Natural killer cell treated with Interleukin-12 subunit alpha and Interleukin-12 subunit beta and Interleukin-15 and Interleukin-18, amount 100 ng/mL, for 72 hours (primary cell): Measurements from ENCODE around the gene THEM5. TPM values are rescaled to one million over a fixed set of nuclear protein-coding genes. Genes with fewer than 3 reads are reported as not detected.
"Not testable (repeated sequence)": the region's sequence is repeated elsewhere in the genome, so short reads cannot be mapped to it uniquely, and the experiment has no call there.

Source experiments
- ATAC-seq, 2 donors: fragments of 150-1000 bp; cut with Tn5 transposase in 1 of 2; sonication (Bioruptor Pico), chemical (Tn5 transposase) in 1 of 2; 2 replicates each; pipeline ENCODE4 v1.10.0; 2021
- DNase-seq: peaks from one replicate; pipeline ENCODE4 v3.0.0; 2022; ENCODE audit warnings: low spot score
- H3K27ac Mint-ChIP-seq, 2 donors: 1 replicate in 1 of 2; 2 replicates in 1 of 2; pipeline ENCODE4 v1.8.0; 2022; ENCODE audit warnings: mixed read lengths in 2 of 2, mild to moderate bottlenecking in 1 of 2, moderate library complexity in 1 of 2
- H3K27me3 Mint-ChIP-seq, 2 donors: 1 replicate in 1 of 2; 2 replicates in 1 of 2; pipeline ENCODE4 v1.8.0; 2022; ENCODE audit warnings: mixed read lengths in 2 of 2
- H3K36me3 Mint-ChIP-seq: one replicate; pipeline ENCODE4 v1.8.0; 2022; ENCODE audit warnings: mixed read lengths
- H3K4me1 Mint-ChIP-seq, 2 donors: 1 replicate in 1 of 2; 2 replicates in 1 of 2; pipeline ENCODE4 v1.8.0; 2022; ENCODE audit warnings: low read depth in 2 of 2, mixed read lengths in 2 of 2, mild to moderate bottlenecking in 1 of 2
- H3K4me3 Mint-ChIP-seq: one replicate; pipeline ENCODE4 v1.8.0; 2022; ENCODE audit warnings: mixed read lengths
- H3K9me3 Mint-ChIP-seq: 2 replicates; pipeline ENCODE4 v1.8.0; 2022; ENCODE audit warnings: mixed read lengths
- total RNA-seq, 2 donors: library from RNA; stranded (reverse); gene quantifications; one replicate each; pipeline ENCODE4 v1.2.3, GENCODE V29; 2022

The THEM5 gene
- total RNA-seq: not detected

GRCh38 chr1:151853411-151853943 lies at the start of gene THEM5:
THEM5 (minus strand) TSS chr1:151853712; CDS start chr1:151853565, 147 bp downstream.
- Mint-ChIP-seq H3K4me3 (no peak within 1 kb of the TSS), H3K4me1 (peaks cover 4 to 9% of the 10 kb centered on the region in 2 donors), H3K27ac (no peak within 1 kb of the TSS), H3K27me3 (peaks cover 7 to 11% of the 10 kb centered on the region in 2 donors), H3K9me3 (no peaks in the 10 kb centered on the region), H3K36me3 (no peaks in the 10 kb centered on the region)
- no peak for ATAC-seq
- DNase-seq: no peak

GRCh38 chr1:151902858-151903257 lies 49.3 kb upstream of the THEM5 start:
- Mint-ChIP-seq H3K9me3 (peaks cover 13% of the 10 kb centered on the region), H3K27me3 (no peaks in the 10 kb centered on the region), H3K4me1 (peaks cover 34 to 37% of the 10 kb centered on the region in 2 donors), H3K36me3 (peaks cover 58% of the 10 kb centered on the region), H3K27ac (no peak overlapping the region), H3K4me3 (no peak overlapping the region)
- ATAC-seq: no peak
- no peak for DNase-seq

GRCh38 chr1:151900804-151901203 lies 47.3 kb upstream of the THEM5 start:
- DNase-seq, H3K27ac Mint-ChIP-seq, ATAC-seq, H3K4me3 Mint-ChIP-seq, H3K9me3 Mint-ChIP-seq, H3K27me3 Mint-ChIP-seq: not testable (repeated sequence)
- Mint-ChIP-seq H3K36me3 (peaks cover 46% of the 10 kb centered on the region), H3K4me1 (peaks cover 30 to 36% of the 10 kb centered on the region in 2 donors)

GRCh38 chr1:151898519-151898991 lies 45.0 kb upstream of the THEM5 start:
- Mint-ChIP-seq H3K9me3 (peaks cover 9% of the 10 kb centered on the region), H3K27ac (no peak overlapping the region), H3K4me3 (peak overlapping the region; percentile 10), H3K4me1 (peaks cover 15 to 20% of the 10 kb centered on the region in 2 donors), H3K36me3 (peaks cover 38% of the 10 kb centered on the region), H3K27me3 (no peaks in the 10 kb centered on the region)
- no peak for DNase-seq
- no peak for ATAC-seq

- no peak overlapping the region for H3K4me3 Mint-ChIP-seq
- no peaks in the 10 kb centered on the region for H3K27me3 Mint-ChIP-seq
- H3K9me3 Mint-ChIP-seq: peaks cover 9% of the 10 kb centered on the region
- H3K27ac Mint-ChIP-seq: no peak overlapping the region
- DNase-seq: no peak
- peaks cover 40% of the 10 kb centered on the region for H3K36me3 Mint-ChIP-seq
- ATAC-seq: no peak
- peaks cover 18 to 20% of the 10 kb centered on the region in 2 donors for H3K4me1 Mint-ChIP-seq
These were observed 44.5 kb upstream of the THEM5 start for GRCh38 chr1:151897991-151898431.

GRCh38 chr1:151893176-151893924 lies 39.8 kb upstream of the THEM5 start:
- ATAC-seq: no peak
- no peak for DNase-seq
- peaks cover 26% of the 10 kb centered on the region for H3K36me3 Mint-ChIP-seq
- no peak overlapping the region for H3K4me3 Mint-ChIP-seq
- H3K27ac Mint-ChIP-seq: no peak overlapping the region
- H3K4me1 Mint-ChIP-seq: peaks cover under 1 to 18% of the 10 kb centered on the region in 2 donors
- no peaks in the 10 kb centered on the region for H3K9me3 Mint-ChIP-seq
- H3K27me3 Mint-ChIP-seq: no peaks in the 10 kb centered on the region

GRCh38 chr1:151892190-151892589 lies 38.7 kb upstream of the THEM5 start:
- peaks cover 32% of the 10 kb centered on the region for H3K36me3 Mint-ChIP-seq
- H3K27ac Mint-ChIP-seq: peak overlapping the region in 1 of 2 donors; percentile 50
- H3K4me1 Mint-ChIP-seq: peaks cover 0 to 17% of the 10 kb centered on the region in 2 donors
- no peaks in the 10 kb centered on the region for H3K27me3 Mint-ChIP-seq
- no peak overlapping the region for H3K4me3 Mint-ChIP-seq
- ATAC-seq: no peak
- DNase-seq: no peak
- no peaks in the 10 kb centered on the region for H3K9me3 Mint-ChIP-seq

- Mint-ChIP-seq H3K27ac (peak overlapping the region in 1 of 2 donors; percentile 50), H3K36me3 (peaks cover 32% of the 10 kb centered on the region), H3K4me3 (no peak overlapping the region), H3K4me1 (peaks cover 0 to 14% of the 10 kb centered on the region in 2 donors), H3K27me3 (no peaks in the 10 kb centered on the region), H3K9me3 (no peaks in the 10 kb centered on the region)
- no peak for ATAC-seq
- DNase-seq: no peak
These were observed 38.0 kb upstream of the THEM5 start for GRCh38 chr1:151891512-151891911.

- peaks cover 32% of the 10 kb centered on the region for H3K36me3 Mint-ChIP-seq
- no peak overlapping the region for H3K4me3 Mint-ChIP-seq
- H3K27me3 Mint-ChIP-seq: no peaks in the 10 kb centered on the region
- DNase-seq: no peak
- no peak overlapping the region for H3K27ac Mint-ChIP-seq
- peaks cover 0 to 14% of the 10 kb centered on the region in 2 donors for H3K4me1 Mint-ChIP-seq
- no peaks in the 10 kb centered on the region for H3K9me3 Mint-ChIP-seq
- ATAC-seq: no peak
These were observed 35.6 kb upstream of the THEM5 start for GRCh38 chr1:151888972-151889570.

GRCh38 chr1:151887028-151887427 lies 33.5 kb upstream of the THEM5 start:
- DNase-seq (no peak), ATAC-seq (no peak)
- peaks cover 0 to 6% of the 10 kb centered on the region in 2 donors for H3K4me1 Mint-ChIP-seq
- no peaks in the 10 kb centered on the region for H3K9me3 Mint-ChIP-seq
- H3K27me3 Mint-ChIP-seq: no peaks in the 10 kb centered on the region
- H3K27ac Mint-ChIP-seq: no peak overlapping the region
- peaks cover 24% of the 10 kb centered on the region for H3K36me3 Mint-ChIP-seq
- no peak overlapping the region for H3K4me3 Mint-ChIP-seq

GRCh38 chr1:151885479-151885878 lies 32.0 kb upstream of the THEM5 start:
- peaks cover 11% of the 10 kb centered on the region for H3K36me3 Mint-ChIP-seq
- no peaks in the 10 kb centered on the region for H3K9me3 Mint-ChIP-seq
- DNase-seq: no peak
- no peak overlapping the region for H3K27ac Mint-ChIP-seq
- no peak overlapping the region for H3K4me3 Mint-ChIP-seq
- no peaks in the 10 kb centered on the region for H3K4me1 Mint-ChIP-seq
- H3K27me3 Mint-ChIP-seq: no peaks in the 10 kb centered on the region
- ATAC-seq: no peak

GRCh38 chr1:151884879-151885278 lies 31.4 kb upstream of the THEM5 start:
- DNase-seq, H3K27me3 Mint-ChIP-seq, H3K27ac Mint-ChIP-seq, H3K9me3 Mint-ChIP-seq, H3K4me3 Mint-ChIP-seq, H3K4me1 Mint-ChIP-seq, ATAC-seq: not testable (repeated sequence)
- H3K36me3 Mint-ChIP-seq: peaks cover 11% of the 10 kb centered on the region

GRCh38 chr1:151884445-151884844 lies 30.9 kb upstream of the THEM5 start:
- not testable (repeated sequence) for DNase-seq, H3K9me3 Mint-ChIP-seq, H3K27me3 Mint-ChIP-seq, ATAC-seq, H3K27ac Mint-ChIP-seq, H3K4me3 Mint-ChIP-seq, H3K4me1 Mint-ChIP-seq
- H3K36me3 Mint-ChIP-seq: peaks cover 11% of the 10 kb centered on the region

GRCh38 chr1:151883898-151884297 lies 30.4 kb upstream of the THEM5 start:
- H3K9me3 Mint-ChIP-seq, H3K27me3 Mint-ChIP-seq, H3K36me3 Mint-ChIP-seq, H3K4me1 Mint-ChIP-seq, H3K27ac Mint-ChIP-seq, H3K4me3 Mint-ChIP-seq, DNase-seq, ATAC-seq: not testable (repeated sequence)
